CD4-positive, alpha-beta T cell treated with Interleukin-21 for 1 hour (primary cell): ENCODE data around the gene ACVR1.
"Not testable (repeated sequence)": the region's sequence is repeated elsewhere in the genome, so short reads cannot be mapped to it uniquely, and the experiment has no call there.

Experiments
- DNase-seq: peaks from one replicate; pipeline ENCODE4 v3.0.0-alpha.2; 2020

The ACVR1 gene

GRCh38 chr2:157787364-157787938, 88.7 kb downstream of the ACVR1 start:
- DNase-seq, result no peak

- DNase-seq, result no peak
Measured at GRCh38 chr2:157786663-157787363, 89.3 kb downstream of the ACVR1 start.

GRCh38 chr2:157785866-157786662, 90.1 kb downstream of the ACVR1 start:
- DNase-seq, result no peak

- no peak for DNase-seq
Measured at GRCh38 chr2:157785200-157785599, 90.9 kb downstream of the ACVR1 start.

GRCh38 chr2:157784823-157785175, 91.3 kb downstream of the ACVR1 start:
- DNase-seq, result no peak

- peak; percentile 5 for DNase-seq
Measured at GRCh38 chr2:157784169-157784822, 91.8 kb downstream of the ACVR1 start.

- no peak for DNase-seq
Measured at GRCh38 chr2:157783245-157783644, 92.9 kb downstream of the ACVR1 start.

GRCh38 chr2:157782057-157782845, 93.9 kb downstream of the ACVR1 start:
- DNase-seq, result no peak

GRCh38 chr2:157780211-157780610, 95.9 kb downstream of the ACVR1 start:
- DNase-seq, result no peak

- no peak for DNase-seq
Measured at GRCh38 chr2:157779794-157780193, 96.3 kb downstream of the ACVR1 start.

GRCh38 chr2:157777427-157777826, 98.7 kb downstream of the ACVR1 start:
- DNase-seq, result peak; percentile 58

- no peak for DNase-seq
Measured at GRCh38 chr2:157771234-157771633, 104.9 kb downstream of the ACVR1 start.

GRCh38 chr2:157769856-157770255, 106.3 kb downstream of the ACVR1 start:
- no peak for DNase-seq

- DNase-seq, result no peak
Measured at GRCh38 chr2:157764386-157764785, 111.7 kb downstream of the ACVR1 start.

- DNase-seq, result no peak
Measured at GRCh38 chr2:157761520-157761919, 114.6 kb downstream of the ACVR1 start.

GRCh38 chr2:157760949-157761348, 115.2 kb downstream of the ACVR1 start:
- DNase-seq, result no peak

GRCh38 chr2:157759855-157760254, 116.3 kb downstream of the ACVR1 start:
- DNase-seq, result no peak

- DNase-seq, result no peak
Measured at GRCh38 chr2:157758586-157758985, 117.5 kb downstream of the ACVR1 start.

GRCh38 chr2:157757500-157757899, 118.6 kb downstream of the ACVR1 start:
- DNase-seq, result no peak

GRCh38 chr2:157756447-157756846, 119.7 kb downstream of the ACVR1 start:
- DNase-seq, result not testable (repeated sequence)

- DNase-seq, result peak; percentile 11
Measured at GRCh38 chr2:157751462-157752058, 124.6 kb downstream of the ACVR1 start.

- DNase-seq, result no peak
Measured at GRCh38 chr2:157749684-157750083, 126.4 kb downstream of the ACVR1 start.
